Suprapubic skin (tissue), 2 donors: ENCODE data around the gene PLEKHG5.

Experiments
- EP300 ChIP-seq: sonication (generic); formaldehyde crosslinking; IDR thresholded peaks from one replicate; pipeline ENCODE4 v1.6.1; 2017; ENCODE audit warnings: antibody characterized with exemption
- POLR2A ChIP-seq, 2 donors: fragments of 450-650 bp; IDR thresholded peaks; one replicate each; pipeline ENCODE4 v1.6.1; 2017; ENCODE audit warnings: antibody characterized with exemption in 2 of 2, mild to moderate bottlenecking in 2 of 2, moderate library complexity in 2 of 2

DNA sequence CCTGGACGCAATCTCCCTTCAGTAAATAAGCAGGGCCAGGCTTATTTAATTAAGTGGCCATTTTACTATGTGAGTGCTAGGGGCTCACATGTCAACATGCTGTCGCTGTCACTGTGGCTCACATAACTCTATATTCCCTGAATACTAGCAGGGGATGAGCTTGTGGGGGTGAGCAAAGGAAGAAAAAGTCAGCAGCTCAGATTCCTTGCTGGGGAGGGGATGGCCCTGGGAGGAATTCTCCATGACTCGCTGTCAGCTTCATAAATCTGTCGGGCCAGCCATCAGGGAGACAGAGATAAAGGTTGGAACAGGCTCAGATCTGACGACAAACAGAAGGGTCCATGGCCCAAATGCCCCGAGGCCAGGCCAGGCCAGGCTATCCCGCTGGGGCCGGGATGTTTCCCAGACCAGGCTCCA lies 26.0 kb upstream of the PLEKHG5 start:
- TF ChIP-seq POLR2A (IDR thresholded peaks at IDR 0.05): no peak
- TF ChIP-seq EP300: no peak
